HCT116 (cell line): ENCODE results near the gene ARL4C. TPM values are rescaled to one million over a fixed set of nuclear protein-coding genes. Genes with fewer than 3 reads are reported as not detected.

ENCODE experiments used
- ATAC-seq: fragments of 200-7000 bp; cut with Tn5 transposase; 2 replicates; pipeline ENCODE4 v1.9.1; 2020; ENCODE audit warnings: mild to moderate bottlenecking, moderate library complexity
- BruUV-seq: library from RNA; stranded (reverse); fragments of 400-500 nt; replicated peaks from 2 replicates; lab custom pipeline; 2021; lab: Mats Ljungman, UMichigan
- CTCF ChIA-PET: fragments of 300-600 bp; sonication (Branson Sonifier 250); formaldehyde crosslinking; loops from one replicate; lab custom pipeline; 2021; ENCODE audit warnings: antibody characterized with exemption; lab: Charles Lee
- POLR2A ChIA-PET: fragments of 300-600, 350-600 bp; sonication (Branson Sonifier 250); formaldehyde crosslinking; loops from one replicate; lab custom pipeline; 2021; ENCODE audit warnings: antibody characterized with exemption; lab: Charles Lee
- RAD21 ChIA-PET, 2 experiments: fragments of 300-600 bp; sonication (Branson Sonifier 250); formaldehyde crosslinking; loops; one replicate each; lab custom pipeline; 2023; ENCODE audit warnings: low total read pairs in 2 of 2; ENCODE audit not compliant: uncharacterized antibody in 2 of 2, unreplicated experiment in 2 of 2, low non-redundant PET in 1 of 2; lab: Charles Lee
- DNase-seq: peaks from one replicate; pipeline ENCODE4 v3.0.0-alpha.2; 2010; ENCODE audit warnings: low read depth, low spot score
- H2AFZ ChIP-seq: fragments of 200-600 bp; shearing (Covaris generic), sonication (generic); 2 replicates; pipeline ENCODE4 v1.6.1; 2017; ENCODE audit warnings: low read depth, mixed run types, mixed read lengths, antibody characterized with exemption, low read length; ENCODE audit not compliant: poor library complexity, severe bottlenecking
- H3K27ac ChIP-seq: 2 replicates; pipeline ENCODE4 v1.5.1; 2012; ENCODE audit warnings: low read depth, low read length
- H3K27me3 ChIP-seq: fragments of 200-600 bp; sonication (generic); 2 replicates; pipeline ENCODE4 v1.6.1; 2016; ENCODE audit warnings: mixed run types, low read length, mixed read lengths; ENCODE audit not compliant: insufficient read depth
- H3K36me3 ChIP-seq, 2 experiments: fragments of 200-500 bp in 1 of 2; fragments of 200-600 bp in 1 of 2; sonication (Bioruptor generic) in 1 of 2; sonication (generic) in 1 of 2; 2 replicates each; pipeline versions ENCODE4 v1.5.1 to v1.6.1; 2014 to 2016; ENCODE audit warnings: low read length in 2 of 2, inconsistent platforms in 1 of 2, mixed read lengths in 1 of 2, mixed run types in 1 of 2; ENCODE audit not compliant: insufficient read depth in 2 of 2, control insufficient read depth in 1 of 2
- H3K4me1 ChIP-seq, 2 experiments: fragments of 200-600 bp in 1 of 2; sonication (generic) in 1 of 2; 2 replicates each; pipeline versions ENCODE4 v1.5.1 to v1.6.1; 2012 to 2017; ENCODE audit warnings: low read length in 2 of 2, inconsistent platforms in 1 of 2, mild to moderate bottlenecking in 1 of 2, mixed read lengths in 1 of 2, mixed run types in 1 of 2, moderate library complexity in 1 of 2; ENCODE audit not compliant: insufficient read depth in 2 of 2, control insufficient read depth in 1 of 2
- H3K4me2 ChIP-seq: fragments of 200-600 bp; sonication (generic); 2 replicates; pipeline ENCODE4 v1.6.1; 2017; ENCODE audit warnings: mixed run types, low read length, mixed read lengths
- H3K4me3 ChIP-seq, 2 experiments: fragments of 200-600 bp in 1 of 2; sonication (generic) in 1 of 2; replicated peaks in 1 of 2; 2 replicates each; pipeline ENCODE4 v1.5.1; 2011 to 2016; ENCODE audit warnings: low read length in 2 of 2, control low read depth in 1 of 2, low read depth in 1 of 2, mild to moderate bottlenecking in 1 of 2, mixed read lengths in 1 of 2, mixed run types in 1 of 2
- H3K79me2 ChIP-seq: fragments of 200-600 bp; sonication (generic); 2 replicates; pipeline ENCODE4 v1.6.1; 2017; ENCODE audit warnings: mild to moderate bottlenecking, mixed run types, low read length, moderate library complexity, mixed read lengths; ENCODE audit not compliant: insufficient read depth
- H3K9ac ChIP-seq: fragments of 200-600 bp; sonication (generic); 2 replicates; pipeline ENCODE4 v1.6.1; 2016; ENCODE audit warnings: low read length, mixed read lengths
- H3K9me2 ChIP-seq: fragments of 200-600 bp; sonication (generic), shearing (Covaris generic); 2 replicates; pipeline ENCODE4 v1.6.1; 2017; ENCODE audit warnings: mixed run types, mild to moderate bottlenecking, moderate library complexity; ENCODE audit not compliant: insufficient read depth
- H3K9me3 ChIP-seq, 2 experiments: fragments of 200-500 bp in 1 of 2; fragments of 200-600 bp in 1 of 2; sonication (Bioruptor generic) in 1 of 2; sonication (generic) in 1 of 2; 2 replicates each; pipeline ENCODE4 v1.6.1; 2014 to 2017; ENCODE audit warnings: low read length in 2 of 2, mixed read lengths in 2 of 2, inconsistent platforms in 1 of 2, low read depth in 1 of 2, mild to moderate bottlenecking in 1 of 2, mixed run types in 1 of 2, moderate library complexity in 1 of 2; ENCODE audit not compliant: control insufficient read depth in 1 of 2, insufficient read depth in 1 of 2
- H4K20me1 ChIP-seq: fragments of 200-600 bp; sonication (generic), shearing (Covaris generic); 2 replicates; pipeline ENCODE4 v1.6.1; 2017; ENCODE audit warnings: mixed run types, mild to moderate bottlenecking, moderate library complexity; ENCODE audit not compliant: insufficient read depth
- CBX3 ChIP-seq: IDR thresholded peaks from 2 replicates; pipeline ENCODE4 v1.6.1; 2012; ENCODE audit warnings: low read depth
- CEBPB ChIP-seq: IDR thresholded peaks from 2 replicates; pipeline ENCODE4 v1.6.1; 2012; ENCODE audit warnings: low read depth
- EGR1 ChIP-seq: IDR thresholded peaks from 2 replicates; pipeline ENCODE4 v1.6.1; 2012; ENCODE audit warnings: low read depth
- EZH2phosphoT487 ChIP-seq: fragments of 200-600 bp; IDR thresholded peaks from 2 replicates; pipeline ENCODE4 v1.6.1; 2018; ENCODE audit warnings: antibody characterized with exemption, borderline replicate concordance
- FOSL1 ChIP-seq: IDR thresholded peaks from 2 replicates; pipeline ENCODE4 v1.6.1; 2012; ENCODE audit warnings: low read depth
- POLR2A ChIP-seq: IDR thresholded peaks from 2 replicates; pipeline ENCODE4 v1.7.0; 2011; ENCODE audit warnings: borderline replicate concordance; ENCODE audit not compliant: insufficient read depth, insufficient read length; ENCODE audit errors: extremely low read depth
- POLR2AphosphoS5 ChIP-seq: IDR thresholded peaks from 2 replicates; pipeline ENCODE4 v1.6.1; 2011; ENCODE audit warnings: mild to moderate bottlenecking, low read depth, low read length, moderate library complexity
- SIN3A ChIP-seq: IDR thresholded peaks from 2 replicates; pipeline ENCODE4 v1.6.1; 2012; ENCODE audit warnings: low read depth
- SP1 ChIP-seq: IDR thresholded peaks from 2 replicates; pipeline ENCODE4 v1.6.1; 2012; ENCODE audit warnings: low read depth
- SRF ChIP-seq: IDR thresholded peaks from 2 replicates; pipeline ENCODE4 v1.6.1; 2012; ENCODE audit warnings: low read depth
- TCF7L2 ChIP-seq: IDR thresholded peaks from 2 replicates; pipeline ENCODE4 v1.7.0; 2011; ENCODE audit warnings: borderline replicate concordance, inconsistent platforms; ENCODE audit not compliant: insufficient read depth, insufficient read length; ENCODE audit errors: extremely low read depth
- YY1 ChIP-seq: IDR thresholded peaks from 2 replicates; pipeline ENCODE4 v1.6.1; 2011; ENCODE audit warnings: low read length, low read depth, moderate library complexity, mild to moderate bottlenecking; ENCODE audit not compliant: insufficient replicate concordance; ENCODE audit errors: extremely low read depth
- ZFX ChIP-seq: fragments of 450-650 bp; IDR thresholded peaks from 2 replicates; pipeline ENCODE4 v1.6.1; 2017
- ZNF274 ChIP-seq: fragments of 200-500 bp; sonication (Bioruptor generic); IDR thresholded peaks from 2 replicates; pipeline ENCODE4 v1.6.1; 2014; ENCODE audit warnings: mild to moderate bottlenecking, low read depth, low read length, inconsistent platforms
- intact Hi-C: fragments of 100-400 bp; cut with micrococcal nuclease; formaldehyde crosslinking; loops from 2 replicates; pipeline ENCODE4 v1.10.0; 2022
- total RNA-seq: library from RNA; stranded (reverse); gene quantifications from one replicate; pipeline ENCODE4 v1.2.1, GENCODE V29; 2021; ENCODE audit not compliant: unreplicated experiment
- TF ChIP-seq, protein P1 (sequence below): IDR thresholded peaks from 2 replicates; pipeline ENCODE4 v1.6.1; 2012; ENCODE audit warnings: low read depth
- TF ChIP-seq, protein P2 (sequence below): IDR thresholded peaks from 2 replicates; pipeline ENCODE4 v1.6.1; 2012
- TF ChIP-seq, protein P3 (sequence below): IDR thresholded peaks from 2 replicates; pipeline ENCODE4 v1.6.1; 2011; ENCODE audit warnings: mild to moderate bottlenecking, low read length, moderate library complexity; ENCODE audit not compliant: insufficient replicate concordance; ENCODE audit errors: extremely low read depth
- TF ChIP-seq, protein P4 (sequence below): IDR thresholded peaks from 2 replicates; pipeline ENCODE4 v1.6.1; 2012
- TF ChIP-seq, protein P5 (sequence below), 3 experiments: fragments of 200-600 bp in 1 of 3; sonication (generic) in 1 of 3; IDR thresholded peaks in 2 of 3; conservative IDR thresholded peaks in 1 of 3; 2 replicates each; pipeline ENCODE4 v1.5.1; 2012 to 2017; ENCODE audit warnings: low read depth in 2 of 3, low read length in 2 of 3, antibody characterized with exemption in 1 of 3, borderline replicate concordance in 1 of 3, control low read depth in 1 of 3, mild to moderate bottlenecking in 1 of 3, mixed read lengths in 1 of 3, mixed run types in 1 of 3, moderate library complexity in 1 of 3; ENCODE audit not compliant: insufficient read depth in 1 of 3

The ARL4C gene
- total RNA-seq, 1 experiment from 2014 or later, result 4.1 TPM

DNA sequence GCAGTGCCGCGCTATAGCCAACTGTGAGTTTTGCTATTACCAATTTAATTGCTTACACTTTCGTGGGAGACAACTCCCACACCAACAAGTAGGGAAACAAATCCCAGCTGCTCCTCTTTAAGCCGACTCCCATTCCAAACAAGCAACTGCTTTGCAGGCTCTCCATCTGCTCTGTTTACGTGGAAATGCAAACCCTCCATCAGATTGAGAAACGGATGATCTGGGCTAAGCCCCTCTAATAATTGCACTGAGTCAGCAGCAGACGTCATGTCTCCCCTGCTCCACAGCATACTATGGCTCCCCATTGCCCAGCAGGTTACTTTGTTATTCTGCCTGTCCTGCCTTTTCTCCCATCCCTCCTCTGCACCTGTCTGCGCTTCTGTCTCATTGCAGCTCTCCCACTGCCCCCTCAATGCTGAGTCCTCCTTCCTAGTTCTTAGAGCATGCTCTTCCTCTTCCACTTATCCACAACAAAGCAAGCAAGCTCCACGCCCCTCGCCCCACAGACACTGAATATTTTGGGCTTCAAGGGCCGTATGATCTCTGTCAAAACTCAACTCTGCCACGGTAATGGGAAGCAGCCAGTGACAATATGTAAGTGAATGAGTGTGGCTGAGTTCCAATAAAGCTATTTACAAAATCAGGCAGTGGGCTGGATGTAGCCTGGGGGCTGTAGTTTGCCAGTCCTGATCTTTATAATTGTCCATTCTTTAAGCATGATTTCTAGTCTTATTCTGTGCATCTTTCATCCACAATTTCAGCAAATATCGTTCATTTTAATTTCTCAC, 39.5 kb upstream of the ARL4C start:
- H3K9me3 ChIP-seq, result peaks cover 0 to 5% of the 10 kb centered on the region in 2 experiments; a peak in 1 of 4 replicates
- ATAC-seq (no peak), DNase-seq (no peak)
- RAD21 ChIA-PET, result interaction anchor here in 1 of 2 experiments (0.6 kb wide), 1 partner anchor 214 kb away, joined by 3 read pairs; no protein-coding TSS in a partner anchor
- no peaks in the 10 kb centered on the region for H3K9me2 ChIP-seq
- no peak overlapping the region for H3K4me3 ChIP-seq
- no peak overlapping the region for H3K27ac ChIP-seq
- no TSS peak for BruUV-seq
- no peak overlapping the region for H2AFZ ChIP-seq
- H4K20me1 ChIP-seq, result no peaks in the 10 kb centered on the region
- H3K27me3 ChIP-seq, result no peaks in the 10 kb centered on the region
- no peak overlapping the region for H3K4me2 ChIP-seq
- no peak overlapping the region for H3K9ac ChIP-seq
- H3K4me1 ChIP-seq, result no peaks in the 10 kb centered on the region
- POLR2A ChIA-PET, result no interaction called here
- TF ChIP-seq SRF (no peak), SP1 (no peak), SIN3A (no peak), POLR2A (no peak), ZFX (no peak), TCF7L2 (no peak), YY1 (no peak), CEBPB (no peak), POLR2AphosphoS5 (no peak), FOSL1 (no peak), EGR1 (no peak), CBX3 (no peak), EZH2phosphoT487 (no peak), ZNF274 (no peak)
- TF ChIP-seq, protein P1, sequence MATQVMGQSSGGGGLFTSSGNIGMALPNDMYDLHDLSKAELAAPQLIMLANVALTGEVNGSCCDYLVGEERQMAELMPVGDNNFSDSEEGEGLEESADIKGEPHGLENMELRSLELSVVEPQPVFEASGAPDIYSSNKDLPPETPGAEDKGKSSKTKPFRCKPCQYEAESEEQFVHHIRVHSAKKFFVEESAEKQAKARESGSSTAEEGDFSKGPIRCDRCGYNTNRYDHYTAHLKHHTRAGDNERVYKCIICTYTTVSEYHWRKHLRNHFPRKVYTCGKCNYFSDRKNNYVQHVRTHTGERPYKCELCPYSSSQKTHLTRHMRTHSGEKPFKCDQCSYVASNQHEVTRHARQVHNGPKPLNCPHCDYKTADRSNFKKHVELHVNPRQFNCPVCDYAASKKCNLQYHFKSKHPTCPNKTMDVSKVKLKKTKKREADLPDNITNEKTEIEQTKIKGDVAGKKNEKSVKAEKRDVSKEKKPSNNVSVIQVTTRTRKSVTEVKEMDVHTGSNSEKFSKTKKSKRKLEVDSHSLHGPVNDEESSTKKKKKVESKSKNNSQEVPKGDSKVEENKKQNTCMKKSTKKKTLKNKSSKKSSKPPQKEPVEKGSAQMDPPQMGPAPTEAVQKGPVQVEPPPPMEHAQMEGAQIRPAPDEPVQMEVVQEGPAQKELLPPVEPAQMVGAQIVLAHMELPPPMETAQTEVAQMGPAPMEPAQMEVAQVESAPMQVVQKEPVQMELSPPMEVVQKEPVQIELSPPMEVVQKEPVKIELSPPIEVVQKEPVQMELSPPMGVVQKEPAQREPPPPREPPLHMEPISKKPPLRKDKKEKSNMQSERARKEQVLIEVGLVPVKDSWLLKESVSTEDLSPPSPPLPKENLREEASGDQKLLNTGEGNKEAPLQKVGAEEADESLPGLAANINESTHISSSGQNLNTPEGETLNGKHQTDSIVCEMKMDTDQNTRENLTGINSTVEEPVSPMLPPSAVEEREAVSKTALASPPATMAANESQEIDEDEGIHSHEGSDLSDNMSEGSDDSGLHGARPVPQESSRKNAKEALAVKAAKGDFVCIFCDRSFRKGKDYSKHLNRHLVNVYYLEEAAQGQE, result no peak
- TF ChIP-seq, protein P2, sequence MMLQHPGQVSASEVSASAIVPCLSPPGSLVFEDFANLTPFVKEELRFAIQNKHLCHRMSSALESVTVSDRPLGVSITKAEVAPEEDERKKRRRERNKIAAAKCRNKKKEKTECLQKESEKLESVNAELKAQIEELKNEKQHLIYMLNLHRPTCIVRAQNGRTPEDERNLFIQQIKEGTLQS, result no peak
- TF ChIP-seq, protein P3, sequence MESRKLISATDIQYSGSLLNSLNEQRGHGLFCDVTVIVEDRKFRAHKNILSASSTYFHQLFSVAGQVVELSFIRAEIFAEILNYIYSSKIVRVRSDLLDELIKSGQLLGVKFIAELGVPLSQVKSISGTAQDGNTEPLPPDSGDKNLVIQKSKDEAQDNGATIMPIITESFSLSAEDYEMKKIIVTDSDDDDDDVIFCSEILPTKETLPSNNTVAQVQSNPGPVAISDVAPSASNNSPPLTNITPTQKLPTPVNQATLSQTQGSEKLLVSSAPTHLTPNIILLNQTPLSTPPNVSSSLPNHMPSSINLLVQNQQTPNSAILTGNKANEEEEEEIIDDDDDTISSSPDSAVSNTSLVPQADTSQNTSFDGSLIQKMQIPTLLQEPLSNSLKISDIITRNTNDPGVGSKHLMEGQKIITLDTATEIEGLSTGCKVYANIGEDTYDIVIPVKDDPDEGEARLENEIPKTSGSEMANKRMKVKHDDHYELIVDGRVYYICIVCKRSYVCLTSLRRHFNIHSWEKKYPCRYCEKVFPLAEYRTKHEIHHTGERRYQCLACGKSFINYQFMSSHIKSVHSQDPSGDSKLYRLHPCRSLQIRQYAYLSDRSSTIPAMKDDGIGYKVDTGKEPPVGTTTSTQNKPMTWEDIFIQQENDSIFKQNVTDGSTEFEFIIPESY, result no peak
- TF ChIP-seq, protein P4, sequence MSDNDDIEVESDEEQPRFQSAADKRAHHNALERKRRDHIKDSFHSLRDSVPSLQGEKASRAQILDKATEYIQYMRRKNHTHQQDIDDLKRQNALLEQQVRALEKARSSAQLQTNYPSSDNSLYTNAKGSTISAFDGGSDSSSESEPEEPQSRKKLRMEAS, result no peak
- TF ChIP-seq, protein P5, sequence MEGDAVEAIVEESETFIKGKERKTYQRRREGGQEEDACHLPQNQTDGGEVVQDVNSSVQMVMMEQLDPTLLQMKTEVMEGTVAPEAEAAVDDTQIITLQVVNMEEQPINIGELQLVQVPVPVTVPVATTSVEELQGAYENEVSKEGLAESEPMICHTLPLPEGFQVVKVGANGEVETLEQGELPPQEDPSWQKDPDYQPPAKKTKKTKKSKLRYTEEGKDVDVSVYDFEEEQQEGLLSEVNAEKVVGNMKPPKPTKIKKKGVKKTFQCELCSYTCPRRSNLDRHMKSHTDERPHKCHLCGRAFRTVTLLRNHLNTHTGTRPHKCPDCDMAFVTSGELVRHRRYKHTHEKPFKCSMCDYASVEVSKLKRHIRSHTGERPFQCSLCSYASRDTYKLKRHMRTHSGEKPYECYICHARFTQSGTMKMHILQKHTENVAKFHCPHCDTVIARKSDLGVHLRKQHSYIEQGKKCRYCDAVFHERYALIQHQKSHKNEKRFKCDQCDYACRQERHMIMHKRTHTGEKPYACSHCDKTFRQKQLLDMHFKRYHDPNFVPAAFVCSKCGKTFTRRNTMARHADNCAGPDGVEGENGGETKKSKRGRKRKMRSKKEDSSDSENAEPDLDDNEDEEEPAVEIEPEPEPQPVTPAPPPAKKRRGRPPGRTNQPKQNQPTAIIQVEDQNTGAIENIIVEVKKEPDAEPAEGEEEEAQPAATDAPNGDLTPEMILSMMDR (IDR thresholded peaks at IDR 0.05 in 2 of 3, conservative IDR thresholded peaks at IDR 0.05 in 1 of 3; ENCODE audit: borderline replicate concordance in 1 of 3, insufficient read depth in 1 of 3, low read depth in 2 of 3, low read length in 2 of 3), result no peak
- TF ChIP-seq, all 23 proteins: peak for 0
- no peaks in the 10 kb centered on the region for H3K36me3 ChIP-seq
- H3K79me2 ChIP-seq, result no peaks in the 10 kb centered on the region
- intact Hi-C loops, result no loop called here
- CTCF ChIA-PET, result interaction anchor here (1.8 kb wide), 1 partner anchor 9 kb away, joined by 5 read pairs; no protein-coding TSS in a partner anchor
